NCI-H128 (cell line): ENCODE results near the gene TRDN.
"Not testable (repeated sequence)": the region's sequence is repeated elsewhere in the genome, so short reads cannot be mapped to it uniquely, and the experiment has no call there.

Source experiments
- DNase-seq: peaks from one replicate; lab custom pipeline; 2025; ENCODE audit not compliant: unreplicated experiment; lab: John Stamatoyannopoulos, UW

The TRDN gene

DNA sequence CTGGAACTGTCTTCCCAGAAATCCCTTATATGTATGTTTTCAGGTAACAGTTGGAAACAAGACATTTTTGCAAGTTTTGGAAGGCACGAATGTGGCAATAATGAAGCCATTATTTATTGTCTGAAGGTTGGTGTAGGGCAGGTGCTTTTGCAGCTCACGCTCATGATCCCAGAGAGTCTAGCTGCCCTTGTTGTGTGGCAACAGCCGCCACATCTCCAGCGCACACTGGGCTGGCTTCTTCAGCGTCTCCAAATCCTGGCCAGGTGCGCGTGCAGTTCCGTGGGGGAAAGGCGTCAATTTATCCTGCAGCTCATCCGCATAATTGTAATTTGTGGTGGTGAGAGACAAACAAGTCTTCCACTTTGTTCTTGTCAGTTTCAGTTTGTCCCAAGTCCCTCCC, 71.2 kb downstream of the TRDN start:
- DNase-seq, result no peak

DNA sequence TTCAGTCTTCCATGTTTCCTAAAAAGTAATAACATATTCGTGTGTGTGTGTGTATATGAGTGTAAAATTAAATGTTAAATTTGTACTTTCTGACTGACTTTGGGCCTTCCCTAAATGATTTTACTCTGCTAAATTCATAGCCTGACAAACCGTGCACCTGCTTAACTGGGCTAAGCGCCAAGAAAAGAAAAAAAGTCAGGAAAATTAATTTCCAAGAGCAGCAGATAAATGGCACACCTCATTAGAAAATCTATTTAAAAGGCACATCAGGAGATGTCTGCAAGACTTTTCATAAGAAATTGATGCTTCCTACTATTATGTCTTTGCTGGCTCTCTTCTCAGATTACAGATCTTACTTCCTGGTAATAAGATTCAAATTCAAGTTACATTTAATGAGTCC, 72.4 kb downstream of the TRDN start:
- peak; percentile 16 for DNase-seq

DNA sequence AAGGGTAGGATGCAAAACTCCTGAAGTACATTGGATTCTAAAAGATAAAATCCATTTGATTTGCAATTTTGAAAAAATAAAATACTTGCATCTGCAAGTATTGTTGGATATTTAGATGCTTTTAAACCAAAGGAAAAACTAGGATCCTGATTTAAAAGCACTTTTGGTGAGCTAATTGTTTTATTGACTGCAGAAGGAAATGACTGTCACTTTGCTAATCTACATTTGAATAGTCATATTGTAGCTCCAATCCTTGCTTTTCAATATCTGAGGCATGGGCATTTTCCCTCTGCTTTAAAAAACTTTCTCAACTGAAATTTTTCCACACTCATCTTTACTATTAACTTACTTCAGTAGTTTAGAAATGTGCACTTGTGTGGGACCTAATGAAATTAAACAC, 74.1 kb downstream of the TRDN start:
- DNase-seq, result no peak

DNA sequence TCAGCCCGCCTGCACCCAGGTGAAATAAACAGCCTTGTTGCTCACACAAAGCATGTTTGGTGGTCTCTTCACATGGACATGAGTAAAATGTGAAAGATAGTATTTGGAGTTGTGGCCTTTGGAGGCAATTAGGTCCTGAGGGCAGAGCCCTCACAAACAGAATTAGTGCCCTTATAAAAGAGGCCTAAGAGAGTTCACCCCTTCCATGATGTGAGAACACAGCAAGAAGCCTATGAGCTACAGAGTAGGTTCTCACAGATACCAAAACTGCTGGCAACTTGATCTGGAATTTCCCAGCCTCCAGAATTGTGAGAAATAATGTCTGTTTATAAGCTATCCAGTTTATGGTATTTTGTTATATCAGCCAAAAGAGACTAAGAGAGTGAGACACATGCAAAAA, 74.5 kb downstream of the TRDN start:
- no peak for DNase-seq

DNA sequence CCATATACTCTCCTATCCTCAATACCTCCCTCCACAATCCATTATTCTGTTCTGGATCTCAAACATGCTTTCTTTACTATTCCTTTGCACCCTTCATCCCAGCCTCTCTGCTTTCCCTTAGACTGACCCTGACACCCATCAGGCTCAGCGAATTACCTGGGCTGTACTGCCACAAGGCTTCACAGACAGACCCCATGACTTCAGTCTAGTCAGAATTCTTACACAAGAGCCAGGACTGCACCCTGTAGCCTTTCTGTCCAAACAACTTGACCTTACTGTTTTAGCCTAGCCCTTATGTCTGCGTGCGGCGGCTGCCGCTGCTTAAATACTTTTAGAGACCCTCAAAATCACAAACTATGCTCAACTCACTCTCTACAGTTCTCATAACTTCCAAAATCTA, 76.9 kb downstream of the TRDN start:
- DNase-seq, result not testable (repeated sequence)

DNA sequence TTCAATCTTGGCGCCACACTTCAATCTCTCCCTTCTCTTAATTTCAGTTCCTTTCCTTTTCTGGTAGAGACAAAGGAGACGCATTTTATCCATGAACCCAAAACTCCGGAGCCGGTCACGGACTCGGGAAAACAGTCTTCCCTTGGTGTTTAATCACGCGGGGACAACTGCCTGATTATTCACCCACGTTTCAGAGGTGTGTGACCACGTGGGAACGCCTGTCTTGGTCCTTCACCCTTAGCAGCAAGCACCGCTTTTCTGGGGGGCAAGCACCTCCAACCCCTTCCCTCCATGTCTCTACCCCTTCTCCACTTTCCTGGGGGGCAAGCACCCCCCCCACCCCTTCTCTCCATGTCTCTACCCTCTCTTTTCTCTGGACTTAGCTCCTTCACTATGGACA, 79.3 kb downstream of the TRDN start:
- not testable (repeated sequence) for DNase-seq

DNA sequence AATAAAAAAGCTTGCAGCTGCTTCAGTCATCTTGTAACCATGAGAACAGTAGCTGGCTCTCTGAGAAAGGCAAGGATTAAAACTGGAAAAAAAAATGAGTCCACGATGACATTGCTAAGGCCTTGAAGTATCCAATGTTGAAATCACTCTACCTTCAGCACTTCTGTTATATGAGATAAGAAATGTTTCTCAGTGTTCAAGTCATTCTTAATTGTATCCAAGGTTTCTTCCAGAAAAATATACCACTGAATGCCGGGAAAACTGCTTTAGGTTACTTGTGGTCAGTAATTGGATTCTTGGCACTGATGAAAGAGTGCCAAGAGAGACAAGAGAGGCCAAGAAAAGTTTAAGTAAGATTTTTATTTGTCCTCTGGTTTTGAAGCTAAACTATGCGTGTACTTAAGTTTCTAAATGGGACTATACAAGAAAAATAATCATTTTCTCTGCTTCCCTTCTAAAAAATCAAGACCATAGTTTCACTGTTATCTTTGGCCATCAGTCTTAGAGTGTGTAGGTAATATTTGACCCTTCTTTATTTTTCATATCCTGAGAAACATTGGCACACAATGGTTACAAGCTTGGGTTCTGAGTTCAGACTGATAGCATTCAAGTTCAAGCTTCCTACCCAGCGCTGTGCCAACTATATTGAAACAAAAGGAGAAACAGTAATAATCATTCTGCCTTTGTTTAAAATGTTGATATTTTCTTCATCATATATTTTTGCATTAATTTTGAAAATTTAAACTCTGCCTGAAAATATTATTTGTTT, 84.6 kb downstream of the TRDN start:
- DNase-seq, result no peak

DNA sequence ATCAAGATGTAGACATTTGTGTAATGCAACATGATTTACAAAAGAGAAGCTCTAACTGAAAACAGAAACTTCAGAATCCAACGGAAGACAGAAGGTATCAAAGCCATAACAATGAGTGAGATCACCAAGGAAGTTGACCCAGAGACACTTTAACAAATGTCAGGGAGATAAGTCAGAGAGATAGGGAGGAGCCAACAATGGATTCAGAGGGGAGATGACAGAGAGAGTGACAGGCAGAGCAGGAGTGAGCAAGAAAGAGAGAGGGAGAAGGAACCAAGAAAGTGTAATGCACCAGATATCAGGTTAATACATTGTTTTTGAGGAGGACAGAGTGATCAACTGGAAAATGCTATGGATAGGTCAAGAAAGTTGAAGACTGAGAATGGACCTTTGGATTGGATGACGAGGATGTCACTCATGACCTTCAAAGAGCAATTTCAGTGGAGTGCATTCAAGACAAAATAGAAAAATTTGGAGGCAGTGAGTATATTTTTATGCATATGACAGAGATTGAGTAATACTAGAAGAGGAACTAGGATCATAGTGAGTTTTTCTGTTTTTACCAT, 86.6 kb downstream of the TRDN start:
- DNase-seq, result no peak

DNA sequence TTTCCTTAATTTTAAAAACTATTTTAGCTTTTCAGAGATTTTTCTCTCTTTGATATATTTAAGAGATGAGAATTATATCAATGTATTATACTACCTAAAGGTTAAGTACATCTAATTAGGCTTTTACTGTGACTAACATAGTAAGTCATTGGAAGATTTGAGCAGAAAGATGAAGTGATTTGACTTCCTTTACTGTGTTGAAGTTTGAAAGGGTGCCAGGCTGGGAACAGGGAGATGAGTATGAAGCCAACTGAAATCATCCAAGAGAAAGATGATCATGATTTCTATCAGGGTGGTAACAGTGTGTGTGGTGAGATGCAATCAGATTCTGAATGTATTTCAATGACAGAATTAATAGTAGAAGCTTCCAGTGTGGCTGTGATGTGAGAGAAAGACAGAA, 87.3 kb downstream of the TRDN start:
- no peak for DNase-seq

DNA sequence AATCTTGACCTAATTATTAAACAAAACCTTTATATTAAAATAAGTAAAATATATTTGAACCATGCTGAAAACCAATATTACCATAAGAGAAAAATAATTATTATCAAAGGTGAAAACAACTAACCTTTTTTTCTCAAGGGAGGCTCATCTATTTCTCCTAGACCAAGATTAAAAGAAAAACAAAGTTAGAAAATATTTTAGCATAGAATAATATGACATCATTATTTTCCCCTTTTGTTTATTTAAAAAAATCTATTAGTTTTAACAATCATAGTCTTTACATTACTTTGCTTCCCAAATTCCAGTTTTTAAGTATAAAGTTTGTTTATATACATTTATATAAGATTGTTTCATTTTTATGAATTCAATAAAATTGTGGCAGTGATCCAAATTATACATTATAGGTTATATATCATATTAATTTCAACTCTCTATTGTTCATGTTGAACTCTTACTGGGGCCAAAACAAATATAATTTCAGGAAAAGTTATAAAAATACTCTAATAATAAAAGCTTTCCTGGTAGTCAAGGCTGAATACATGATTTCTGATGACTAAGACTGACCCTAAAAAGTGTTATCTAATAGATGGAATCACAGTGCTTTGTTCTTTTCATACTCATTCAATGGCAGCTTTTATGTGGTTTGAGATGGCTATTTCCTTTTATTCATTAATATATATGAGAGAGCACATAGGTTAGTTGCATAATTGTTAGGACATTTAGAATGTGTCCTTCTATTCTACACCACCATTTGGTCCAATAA, 89.4 kb downstream of the TRDN start:
- no peak for DNase-seq

DNA sequence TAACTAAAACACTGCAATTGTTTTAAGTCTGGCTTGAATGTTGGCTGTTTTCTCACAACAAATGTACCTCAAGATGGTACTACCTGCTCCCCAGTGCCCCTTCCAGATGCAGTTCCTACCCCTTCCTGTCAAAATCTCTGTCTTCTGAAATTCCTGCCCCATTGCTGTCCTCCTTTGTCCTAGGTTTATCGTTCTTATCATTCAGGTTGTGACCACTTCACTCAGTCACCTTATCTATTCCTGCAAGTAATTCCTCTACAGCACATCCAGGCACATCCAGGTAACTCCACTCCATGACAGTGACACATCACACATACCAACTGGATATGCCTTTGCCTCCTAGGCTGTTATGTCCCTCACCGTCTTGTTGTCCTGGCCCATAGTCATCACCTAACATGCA, 90.2 kb downstream of the TRDN start:
- no peak for DNase-seq

DNA sequence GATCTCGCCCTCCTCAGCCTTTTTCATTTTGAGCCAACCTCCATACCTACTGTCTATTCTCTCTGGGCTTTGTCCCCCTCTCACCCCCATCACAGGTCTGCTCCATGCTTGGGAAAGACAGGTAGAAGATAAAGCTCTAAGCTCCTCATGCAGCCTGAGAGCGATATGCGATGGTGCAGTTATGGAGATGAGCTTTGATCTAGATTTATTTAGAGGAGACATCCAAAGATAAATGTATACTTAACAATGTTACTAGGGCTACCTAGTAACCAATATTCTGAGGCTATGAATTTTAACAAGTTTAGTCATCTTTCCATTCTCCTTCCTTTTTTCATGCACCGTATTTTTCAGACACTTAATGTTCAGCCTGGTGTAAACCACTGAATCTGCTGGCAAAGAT, 95.3 kb downstream of the TRDN start:
- no peak for DNase-seq

DNA sequence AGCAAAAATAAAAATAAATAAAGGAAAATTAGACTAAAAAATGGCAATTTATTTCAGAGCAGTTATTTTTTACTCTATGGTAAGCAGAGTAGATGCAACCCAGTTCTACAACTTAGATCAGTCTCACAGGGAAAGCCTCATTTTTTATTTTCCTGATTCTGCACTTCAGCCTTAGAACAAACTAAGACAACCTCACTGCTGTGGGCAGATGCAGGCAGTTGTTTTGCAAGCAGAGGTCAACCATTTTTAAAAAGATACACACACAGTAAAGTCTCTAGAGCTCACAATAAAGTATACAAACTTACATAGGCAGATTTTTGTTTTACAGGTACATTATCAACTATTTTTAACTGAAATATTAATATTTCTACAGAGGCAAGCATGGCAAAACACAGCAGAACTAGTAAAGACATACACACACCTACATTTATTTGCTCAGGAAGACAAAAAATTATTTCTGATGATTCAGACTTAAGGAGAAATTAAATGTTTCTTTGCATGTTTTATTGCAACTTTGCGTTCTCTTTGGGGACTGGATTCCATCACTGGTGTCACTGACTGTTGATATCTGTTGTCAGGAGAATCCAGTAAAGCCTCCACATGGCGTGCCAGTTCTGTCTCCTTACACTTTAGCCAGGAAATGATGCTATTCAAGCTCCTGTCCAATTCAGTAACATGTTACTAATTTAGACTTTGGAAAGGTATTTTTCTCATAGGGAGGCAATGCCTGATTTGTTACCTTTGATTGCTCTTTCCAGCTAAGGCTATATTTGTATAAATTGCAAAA, 102.7 kb downstream of the TRDN start:
- DNase-seq, result no peak

DNA sequence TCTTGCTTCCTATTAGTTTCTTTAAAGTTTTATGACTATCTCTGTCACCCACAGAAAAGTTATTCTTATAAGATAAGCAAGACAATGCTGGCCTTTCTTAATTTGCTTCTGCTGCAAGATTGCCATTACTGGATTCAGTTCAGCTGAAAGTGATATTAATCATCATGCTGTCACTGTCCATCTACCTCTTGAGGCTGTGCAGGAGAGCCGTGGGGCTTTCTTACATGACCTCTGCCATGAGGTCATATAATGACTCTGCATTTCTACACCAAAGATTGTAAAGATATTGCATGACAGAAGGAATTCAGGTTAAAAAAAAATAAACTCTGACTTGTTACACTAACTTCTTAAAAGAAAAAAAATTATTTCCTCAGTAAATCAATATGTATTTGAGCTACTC, 106.9 kb downstream of the TRDN start:
- DNase-seq, result no peak

DNA sequence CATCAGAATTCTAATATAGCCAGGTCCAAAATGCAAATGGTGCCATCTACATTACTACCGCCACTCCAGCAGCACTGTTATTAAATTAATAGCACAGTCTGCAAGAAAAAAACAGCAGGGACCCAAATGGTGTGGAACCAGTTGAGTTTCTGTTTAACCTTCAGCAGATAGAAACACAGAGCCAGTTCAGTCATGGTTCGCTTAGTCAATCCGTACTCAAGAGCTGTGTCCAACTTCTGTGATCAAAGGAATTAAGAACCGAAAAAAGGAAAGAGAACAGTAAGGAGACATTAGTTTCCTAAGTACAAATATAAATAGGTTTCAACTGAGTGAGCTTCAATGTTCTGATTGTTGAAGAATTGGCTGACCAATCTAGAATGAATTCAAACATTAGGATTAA, 107.7 kb downstream of the TRDN start:
- no peak for DNase-seq

DNA sequence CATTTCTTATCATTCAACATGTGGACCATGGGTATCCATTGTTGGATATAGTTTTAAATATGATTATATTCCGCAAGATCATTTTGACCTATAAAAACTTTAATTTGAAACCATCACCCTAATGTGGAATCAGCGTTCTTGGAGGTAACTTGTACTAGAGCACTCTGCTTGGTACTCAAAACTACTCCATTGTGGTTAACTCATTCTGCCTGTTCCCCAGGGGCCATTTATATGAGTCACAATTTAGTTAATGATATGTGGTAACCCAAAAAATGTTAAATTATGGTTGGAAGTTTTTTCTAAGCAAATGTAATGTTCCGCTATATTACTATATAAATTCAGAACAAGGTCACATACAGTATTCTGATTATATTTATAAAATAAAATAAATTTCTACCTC, 109.3 kb downstream of the TRDN start:
- no peak for DNase-seq

DNA sequence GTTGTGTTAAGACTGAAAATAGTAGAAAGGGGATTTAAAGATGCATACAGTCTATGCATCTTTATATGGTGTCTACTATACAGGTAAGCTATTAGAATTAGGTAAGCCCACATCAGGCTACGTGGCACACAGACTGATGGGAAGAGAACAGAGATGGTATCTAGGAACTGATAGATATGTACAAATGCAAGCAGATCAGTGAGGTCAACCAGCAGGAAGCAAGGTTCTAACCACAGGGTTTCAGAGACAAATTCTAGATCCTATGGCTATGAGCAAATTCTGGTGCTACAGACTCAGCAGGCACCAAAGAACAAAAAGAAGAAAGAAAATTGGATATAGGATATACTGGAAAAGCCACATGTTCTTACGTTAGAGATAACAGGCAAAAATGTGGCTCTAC, 110.6 kb downstream of the TRDN start:
- no peak for DNase-seq

DNA sequence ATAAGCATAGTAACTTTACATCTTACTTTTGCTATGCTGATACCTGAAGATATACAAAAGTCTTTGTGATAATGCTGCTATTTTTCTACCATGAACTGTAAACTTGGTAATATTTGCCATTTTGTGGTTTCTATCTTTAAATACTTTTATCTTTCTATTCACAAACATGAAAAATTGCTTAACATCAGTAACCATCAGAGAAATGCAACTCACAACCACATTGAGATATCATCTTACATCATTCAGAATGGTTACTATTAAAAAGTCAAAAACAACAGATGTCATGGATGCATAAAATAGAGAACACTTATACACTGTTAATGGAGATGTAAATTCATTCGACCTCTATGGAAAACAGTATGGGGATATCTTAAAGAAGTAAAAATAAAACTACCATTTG, 112.0 kb downstream of the TRDN start:
- no peak for DNase-seq

DNA sequence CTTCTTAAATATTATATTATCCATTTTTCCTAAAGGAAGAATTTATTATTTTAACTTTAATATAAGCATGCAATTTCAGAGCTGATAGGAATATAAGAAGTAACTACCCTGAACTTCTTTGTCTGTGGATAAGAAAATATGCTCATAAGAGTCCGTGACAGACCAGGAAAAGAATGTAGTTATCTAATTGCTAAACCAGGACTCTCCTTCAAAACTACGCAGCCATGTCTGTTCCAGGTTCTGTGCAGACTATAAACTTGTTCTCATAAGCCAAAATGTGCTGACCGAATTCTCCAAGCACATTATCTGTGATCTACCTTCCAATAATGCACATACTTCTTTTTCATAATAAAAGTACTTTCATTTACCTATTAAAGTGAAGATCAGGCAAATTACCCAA, 116.5 kb downstream of the TRDN start:
- DNase-seq, result no peak

DNA sequence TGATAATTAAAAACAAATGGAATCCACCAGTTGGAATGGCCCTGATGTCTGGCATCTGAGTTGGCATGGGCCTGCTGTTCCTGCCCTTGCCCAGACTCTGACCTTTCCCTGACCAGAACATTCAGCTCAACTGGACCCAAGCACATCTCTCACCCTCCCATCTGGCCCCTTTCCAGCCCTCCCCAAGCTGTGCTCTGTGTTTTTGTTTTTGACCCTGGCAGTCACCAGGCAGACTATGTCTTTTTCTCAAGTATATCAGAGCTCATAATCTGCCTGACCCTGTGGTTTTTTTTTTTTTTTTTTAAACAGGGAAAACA, 117.6 kb downstream of the TRDN start:
- DNase-seq, result no peak

DNA sequence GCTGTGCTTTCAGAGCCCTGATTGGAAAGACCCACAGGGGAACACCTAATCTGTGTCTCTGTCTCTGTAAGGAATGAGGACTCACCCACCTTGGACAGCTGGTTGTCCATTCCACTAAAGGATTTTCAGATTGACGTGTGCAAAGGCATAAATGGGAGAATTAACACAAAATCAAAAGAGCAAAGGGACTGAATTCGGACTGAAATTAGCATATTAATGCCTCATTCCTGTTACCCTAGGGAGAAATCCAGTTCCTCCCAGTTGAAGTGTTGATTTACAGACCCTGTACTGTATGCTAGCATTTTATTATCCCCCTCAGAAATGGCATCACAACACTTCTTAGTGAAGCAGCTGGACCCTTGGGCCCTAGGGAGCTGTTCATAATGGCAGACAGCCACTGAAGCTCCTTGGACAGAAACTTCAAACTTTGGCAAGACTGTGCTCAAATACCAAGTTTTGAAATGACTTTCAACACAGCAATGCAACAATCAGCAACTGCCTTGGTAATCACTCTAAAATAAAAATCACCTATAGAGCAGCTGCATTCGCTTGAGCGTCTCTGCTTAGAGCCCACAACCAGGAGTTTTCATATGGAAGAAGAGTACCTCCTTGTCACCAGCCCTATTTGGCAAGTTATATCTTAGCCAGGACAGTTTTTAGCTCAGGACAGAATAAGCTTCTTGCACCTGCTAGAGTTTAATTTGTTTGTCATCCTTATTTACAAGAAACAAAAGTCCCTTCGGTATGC, 118.1 kb downstream of the TRDN start:
- no peak for DNase-seq
